SH-SY5Y (cell line): ENCODE results near the gene SF1.

ENCODE experiments used
- GATA2 ChIP-seq: IDR thresholded peaks from 2 replicates; pipeline ENCODE4 v1.6.1; 2011; ENCODE audit warnings: mild to moderate bottlenecking, low read depth, low read length
- GATA3 ChIP-seq: IDR thresholded peaks from 2 replicates; pipeline ENCODE4 v1.6.1; 2011; ENCODE audit warnings: low read depth, mild to moderate bottlenecking, low read length, moderate library complexity

Gene SF1, protein sequence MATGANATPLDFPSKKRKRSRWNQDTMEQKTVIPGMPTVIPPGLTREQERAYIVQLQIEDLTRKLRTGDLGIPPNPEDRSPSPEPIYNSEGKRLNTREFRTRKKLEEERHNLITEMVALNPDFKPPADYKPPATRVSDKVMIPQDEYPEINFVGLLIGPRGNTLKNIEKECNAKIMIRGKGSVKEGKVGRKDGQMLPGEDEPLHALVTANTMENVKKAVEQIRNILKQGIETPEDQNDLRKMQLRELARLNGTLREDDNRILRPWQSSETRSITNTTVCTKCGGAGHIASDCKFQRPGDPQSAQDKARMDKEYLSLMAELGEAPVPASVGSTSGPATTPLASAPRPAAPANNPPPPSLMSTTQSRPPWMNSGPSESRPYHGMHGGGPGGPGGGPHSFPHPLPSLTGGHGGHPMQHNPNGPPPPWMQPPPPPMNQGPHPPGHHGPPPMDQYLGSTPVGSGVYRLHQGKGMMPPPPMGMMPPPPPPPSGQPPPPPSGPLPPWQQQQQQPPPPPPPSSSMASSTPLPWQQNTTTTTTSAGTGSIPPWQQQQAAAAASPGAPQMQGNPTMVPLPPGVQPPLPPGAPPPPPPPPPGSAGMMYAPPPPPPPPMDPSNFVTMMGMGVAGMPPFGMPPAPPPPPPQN

DNA sequence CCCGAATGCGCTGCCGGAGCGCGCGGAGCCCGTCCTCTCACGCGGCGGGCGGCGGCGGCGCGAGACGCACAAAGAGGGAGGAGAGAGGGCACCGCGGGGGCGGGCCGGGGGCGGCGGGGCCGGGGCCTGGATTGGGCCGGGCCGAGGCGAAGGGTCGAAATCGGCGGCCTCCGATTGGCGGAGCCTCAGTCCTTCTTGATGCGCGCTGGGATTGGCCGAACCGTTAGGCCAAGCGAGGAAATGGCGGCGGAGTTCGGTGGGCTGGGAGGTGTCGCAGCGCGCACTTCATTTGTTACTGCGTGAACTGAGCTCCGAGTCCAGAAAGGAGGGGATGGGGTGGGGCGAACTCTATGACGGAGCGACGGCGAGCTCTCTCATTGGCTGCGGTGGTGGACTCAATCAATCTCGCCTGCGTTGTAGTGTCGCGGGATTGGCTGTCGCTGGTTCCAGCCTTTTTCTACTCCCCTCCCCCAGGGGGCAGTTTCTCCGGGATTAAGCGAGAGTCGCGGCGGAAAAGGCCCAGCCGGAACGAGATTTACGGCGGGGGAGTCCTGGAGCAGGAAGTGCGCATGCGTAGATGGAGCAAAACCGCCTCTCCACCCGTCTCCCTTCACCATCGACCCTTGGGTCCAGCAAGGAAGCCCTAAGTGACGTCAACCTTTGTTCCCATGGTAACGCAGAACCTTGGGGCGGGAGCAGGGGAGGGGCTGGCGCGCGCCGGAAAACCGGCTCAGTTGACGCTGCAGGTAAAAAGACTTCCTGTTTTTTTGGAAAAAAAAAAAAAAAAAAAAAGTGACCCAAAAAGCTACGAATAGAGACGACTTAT, at the start of gene SF1:
TSS of gene SF1 (minus strand) at position 70 of the 826 bp plus-strand sequence. CDS start 150 bp downstream, outside the sequence.
- no peak for TF ChIP-seq GATA2
- no peak for TF ChIP-seq GATA3

DNA sequence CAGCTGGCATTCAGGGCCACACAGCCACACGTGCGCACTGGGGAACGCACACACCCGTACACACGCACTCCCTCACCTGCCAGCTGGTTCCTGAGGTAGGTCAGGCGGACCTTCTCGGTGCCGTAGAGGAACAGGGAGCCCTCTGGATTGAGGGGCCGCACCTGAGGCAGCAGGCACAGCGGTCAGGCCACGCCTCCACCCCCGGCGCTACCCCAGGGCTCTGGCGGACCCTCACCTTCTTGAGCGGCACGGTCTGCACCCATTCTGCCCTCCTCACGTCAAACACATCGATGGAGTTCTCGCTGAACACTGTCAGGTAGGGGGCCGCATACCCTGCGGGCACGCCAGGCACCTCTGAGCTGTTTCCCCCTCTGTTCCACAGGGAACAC, 49.1 kb upstream of the SF1 start:
- TF ChIP-seq GATA2 (no peak), GATA3 (no peak)

DNA sequence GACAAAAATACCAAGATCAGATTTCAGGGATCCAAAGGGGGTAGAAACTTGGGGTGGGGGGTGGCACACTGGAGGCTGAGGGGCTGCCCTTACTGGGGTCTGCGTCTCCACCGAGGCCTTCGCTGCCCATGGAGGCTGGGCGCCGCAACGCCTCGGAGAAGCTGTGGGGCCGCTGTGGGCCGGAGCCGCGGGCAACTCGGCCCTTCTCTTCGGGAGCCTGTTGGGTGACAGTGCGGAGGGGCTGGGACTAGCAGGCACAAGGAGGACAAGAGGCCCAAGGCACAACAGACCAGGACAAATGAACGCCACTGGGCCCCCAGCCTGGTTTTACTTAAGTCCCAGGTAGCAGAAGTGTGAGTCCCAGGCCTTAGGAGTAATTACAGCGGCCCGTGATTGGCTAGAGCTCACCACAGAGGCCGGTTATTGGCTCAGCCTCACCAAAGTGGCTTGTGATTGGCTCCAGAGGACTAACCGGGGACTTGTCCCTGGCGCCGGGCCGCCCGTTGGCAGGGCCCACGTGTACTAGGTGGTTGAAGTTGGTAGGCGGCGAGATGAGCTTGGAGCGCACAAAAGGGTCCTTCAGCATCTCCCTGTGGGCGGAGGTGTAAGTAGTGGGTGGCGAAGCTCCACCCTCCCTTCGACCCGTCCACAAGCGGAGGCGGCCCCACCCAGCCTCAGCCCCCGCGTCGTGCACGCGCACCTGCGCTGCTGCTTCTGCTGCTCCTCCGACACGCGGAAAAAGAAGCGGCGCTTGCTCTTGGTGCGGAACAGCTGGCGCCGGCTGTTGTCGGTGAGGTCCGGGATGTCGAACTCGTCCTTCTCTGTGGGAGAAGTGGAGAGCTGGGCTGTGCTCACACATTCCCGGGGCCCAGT, 48.5 kb upstream of the SF1 start:
- no peak for TF ChIP-seq GATA2
- no peak for TF ChIP-seq GATA3

DNA sequence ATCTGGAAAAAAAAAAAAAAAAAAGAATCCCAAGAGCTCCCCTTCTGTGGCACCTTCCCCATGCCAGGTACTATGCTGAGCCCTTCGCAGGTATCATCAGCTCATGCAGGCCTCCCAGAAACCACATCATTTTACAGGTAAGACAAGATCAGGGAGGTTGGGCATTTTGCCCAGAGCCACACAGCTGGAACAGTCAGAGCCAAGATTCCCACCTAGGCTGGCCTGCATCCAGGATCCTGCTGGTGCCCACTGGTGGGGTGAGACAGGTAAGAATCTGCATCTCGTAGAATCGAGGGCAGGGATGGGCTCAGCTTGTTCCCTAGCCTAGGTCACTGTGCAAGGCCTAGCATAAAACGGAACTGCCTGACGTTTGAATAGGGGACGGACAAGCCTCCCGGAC, 47.7 kb upstream of the SF1 start:
- TF ChIP-seq GATA3 (no peak), GATA2 (no peak)

DNA sequence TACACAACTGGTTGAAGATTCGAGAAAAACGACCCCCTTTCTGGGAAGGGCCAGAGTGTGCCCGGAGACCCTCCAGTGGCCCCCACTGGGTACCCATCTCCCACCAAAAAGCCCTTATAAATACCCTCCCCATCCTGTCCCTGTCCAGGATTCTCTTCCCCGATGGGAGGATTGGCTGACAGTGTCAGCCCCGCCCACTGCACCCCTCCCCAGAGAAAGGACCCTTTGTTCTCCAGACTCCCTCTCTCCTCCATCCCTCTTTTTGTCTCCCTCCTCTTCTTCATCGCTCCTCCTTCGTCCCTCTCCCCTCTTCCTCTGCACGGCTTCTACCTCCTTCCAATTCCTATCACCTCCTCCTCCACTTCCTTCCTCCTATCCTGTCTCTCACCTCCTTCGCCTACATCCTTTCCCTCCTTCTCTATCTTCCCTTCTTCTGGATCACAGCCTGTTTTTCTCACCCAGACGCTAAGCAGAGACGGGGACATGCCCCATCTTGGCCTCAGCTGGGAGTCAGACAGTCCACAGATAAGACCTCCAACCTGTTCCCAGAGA, 45.3 kb upstream of the SF1 start:
- TF ChIP-seq GATA3 (no peak), GATA2 (no peak)

DNA sequence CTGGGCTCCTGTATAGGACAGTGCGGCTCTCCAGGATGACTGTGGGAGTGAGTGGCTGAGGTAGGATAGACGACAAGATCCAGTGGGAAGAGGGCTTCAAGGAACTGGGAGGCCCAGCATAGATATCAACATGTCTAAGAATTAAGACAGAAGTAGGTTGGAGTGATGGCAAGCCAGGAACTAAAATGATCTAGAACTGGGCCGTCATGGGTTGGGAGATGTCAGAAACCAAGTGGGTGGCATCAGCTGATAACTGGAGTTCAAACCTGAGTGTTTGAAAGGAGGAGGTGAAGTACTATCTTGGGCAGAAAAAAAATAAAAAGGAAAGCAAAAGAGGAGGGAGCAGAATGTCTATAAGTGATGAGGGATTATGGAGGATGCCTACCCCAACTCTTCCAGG, 39.1 kb upstream of the SF1 start:
- TF ChIP-seq GATA3: no peak
- no peak for TF ChIP-seq GATA2

DNA sequence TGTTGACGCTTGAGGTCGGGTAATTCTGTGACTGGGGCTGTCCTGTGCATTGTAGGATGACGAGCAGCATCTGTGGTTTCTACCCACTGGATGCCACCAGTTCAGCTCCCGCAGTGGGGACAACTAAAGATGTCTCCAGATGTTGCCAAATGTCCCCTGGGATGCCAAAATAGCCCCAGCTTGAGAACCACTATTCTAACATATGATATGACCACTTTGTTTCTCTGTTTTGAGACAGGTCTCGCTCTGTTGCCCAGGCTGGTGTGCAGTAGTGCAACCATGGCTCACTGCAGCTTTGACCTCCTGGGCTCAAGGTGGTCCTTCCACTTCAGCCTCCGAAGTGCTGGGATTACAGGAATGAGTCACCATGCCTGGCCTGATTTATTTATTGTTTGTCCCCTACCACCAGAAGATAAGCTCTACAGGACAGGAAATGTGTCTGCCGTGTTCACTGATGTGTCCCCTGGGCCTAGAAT, 36.4 kb upstream of the SF1 start:
- TF ChIP-seq GATA2 (no peak), GATA3 (no peak)

DNA sequence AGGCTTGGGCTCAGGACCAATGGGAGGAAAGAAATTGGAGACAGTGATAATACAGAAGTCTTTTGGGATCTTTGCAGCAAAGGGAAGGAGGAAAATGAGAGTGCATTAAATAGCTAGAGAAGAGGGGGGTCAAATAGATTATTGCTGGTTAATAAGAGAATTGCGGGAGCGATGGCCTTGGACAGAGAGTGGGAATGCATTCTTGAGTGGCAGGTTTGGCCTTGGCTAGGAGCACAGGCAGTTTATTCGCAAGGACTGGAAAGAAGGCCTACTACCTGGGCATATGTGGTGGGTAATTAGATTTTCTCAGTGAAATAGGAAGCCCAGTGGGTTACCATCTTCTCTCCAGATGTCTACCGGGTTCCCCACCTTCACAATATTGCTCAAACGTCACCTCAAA, 35.5 kb upstream of the SF1 start:
- TF ChIP-seq GATA2 (no peak), GATA3 (no peak)

DNA sequence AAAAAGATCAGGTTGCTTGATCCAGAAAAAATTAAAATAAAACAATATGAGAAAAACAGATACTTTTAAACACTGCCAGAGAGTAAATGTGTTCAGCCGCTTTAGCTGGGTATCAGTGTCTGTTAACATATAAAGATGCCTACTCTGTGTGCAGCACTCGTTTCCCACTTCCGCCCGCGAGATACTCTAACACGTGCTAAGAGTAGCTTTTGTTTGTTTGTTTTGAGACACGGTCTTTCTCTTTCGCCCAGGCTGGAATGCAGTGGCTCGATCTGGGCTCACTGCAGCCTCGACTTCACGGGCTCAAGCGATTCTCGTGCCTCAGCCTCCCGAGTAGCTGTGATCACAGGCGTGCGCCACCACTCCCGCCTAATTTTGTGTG, 32.5 kb upstream of the SF1 start:
- no peak for TF ChIP-seq GATA3
- no peak for TF ChIP-seq GATA2

DNA sequence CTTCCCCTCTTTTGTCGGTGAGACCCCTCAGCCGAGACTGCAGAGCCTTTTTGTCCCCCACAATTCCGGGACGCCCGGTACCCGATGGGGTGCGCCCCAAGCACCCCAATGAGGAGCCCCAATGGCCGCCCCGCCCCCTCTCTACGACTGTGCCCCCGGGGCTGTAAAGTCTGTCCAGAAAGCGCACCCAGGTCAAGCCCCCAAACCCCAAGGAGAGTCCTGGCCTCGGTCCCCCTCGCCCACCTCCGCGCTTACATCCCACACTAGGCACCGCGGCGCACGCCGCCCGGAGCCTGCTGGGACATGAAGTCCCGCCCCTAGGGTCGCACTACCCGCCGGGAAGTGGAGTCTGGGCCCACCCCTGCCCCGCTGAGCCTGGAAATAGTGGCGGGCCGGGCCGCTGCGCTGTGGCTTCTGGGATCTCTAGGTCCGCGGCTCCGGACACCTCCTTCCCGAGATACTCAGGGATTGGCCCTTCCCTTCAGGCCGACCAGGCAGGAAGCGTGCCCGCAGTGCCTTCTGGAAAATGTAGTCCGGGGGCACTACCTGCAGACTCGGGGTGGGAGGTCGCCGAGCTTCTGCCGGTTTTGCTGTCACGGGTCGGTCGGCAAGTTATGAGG, 32.0 kb upstream of the SF1 start, which contains the start of gene MEN1:
TSS of gene MEN1 (minus strand) at position 281 of the 620 bp plus-strand sequence. CDS start 442 bp downstream, outside the sequence.
- TF ChIP-seq GATA2 (no peak), GATA3 (no peak)

DNA sequence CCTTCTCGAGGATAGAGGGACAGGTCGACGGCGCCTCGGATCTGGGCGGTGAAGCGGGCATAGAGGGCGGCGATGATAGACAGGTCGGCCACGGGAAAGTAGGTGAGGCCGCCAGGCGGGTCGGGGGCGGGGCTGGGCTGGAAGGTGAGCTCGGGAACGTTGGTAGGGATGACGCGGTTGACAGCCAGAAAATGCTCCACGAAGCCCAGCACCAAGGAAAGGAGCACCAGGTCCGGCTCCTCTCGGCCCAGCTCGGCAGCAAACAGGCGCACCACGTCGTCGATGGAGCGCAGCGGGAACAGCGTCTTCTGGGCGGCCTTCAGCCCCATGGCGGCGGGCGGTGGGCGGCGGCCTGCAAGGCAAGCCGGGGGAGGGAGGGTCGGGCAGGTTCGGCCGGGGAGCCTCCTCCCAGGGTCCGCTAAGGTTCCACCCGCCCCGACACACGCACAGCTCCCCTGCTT, 31.5 kb upstream of the SF1 start:
- TF ChIP-seq GATA2 (no peak), GATA3 (no peak)

DNA sequence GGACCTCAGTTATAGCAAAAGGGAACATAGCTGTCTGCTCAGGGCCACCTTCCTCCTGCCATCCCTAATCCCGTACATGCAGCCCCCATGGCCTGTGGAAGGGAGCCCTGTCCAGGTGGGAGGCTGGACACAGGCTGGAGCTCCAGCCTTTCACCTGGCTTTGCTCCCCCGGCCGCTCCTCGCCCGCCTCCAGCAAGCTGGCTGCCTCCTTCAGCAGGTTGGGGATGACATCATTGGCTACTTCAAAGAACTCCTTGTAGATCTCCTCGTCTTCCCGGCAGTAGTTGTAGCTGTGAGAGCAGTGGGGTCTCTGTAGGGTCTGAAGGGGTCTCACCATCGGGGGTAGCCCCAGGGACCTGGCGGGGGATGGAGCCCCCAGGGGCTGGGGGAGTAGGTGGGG, 27.1 kb upstream of the SF1 start:
- TF ChIP-seq GATA3 (no peak), GATA2 (no peak)
